Retinal pigment epithelial cell (primary cell): Measurements from ENCODE around the gene TRIM38.
"Not testable (repeated sequence)": the region's sequence is repeated elsewhere in the genome, so short reads cannot be mapped to it uniquely, and the experiment has no call there.

ENCODE experiments used
- DNase-seq: peaks from one replicate; pipeline ENCODE4 v3.0.0-alpha.2; 2010; ENCODE audit warnings: low read depth
- H3K4me3 ChIP-seq: 2 replicates; pipeline ENCODE4 v1.5.1; 2011; ENCODE audit warnings: mild to moderate bottlenecking, low read length, control low read depth, moderate library complexity
- TF ChIP-seq, protein P1 (sequence below): conservative IDR thresholded peaks from 2 replicates; pipeline ENCODE4 v1.5.1; 2011; ENCODE audit warnings: low read depth, low read length, control low read depth, inconsistent platforms

TRIM38 gene

DNA sequence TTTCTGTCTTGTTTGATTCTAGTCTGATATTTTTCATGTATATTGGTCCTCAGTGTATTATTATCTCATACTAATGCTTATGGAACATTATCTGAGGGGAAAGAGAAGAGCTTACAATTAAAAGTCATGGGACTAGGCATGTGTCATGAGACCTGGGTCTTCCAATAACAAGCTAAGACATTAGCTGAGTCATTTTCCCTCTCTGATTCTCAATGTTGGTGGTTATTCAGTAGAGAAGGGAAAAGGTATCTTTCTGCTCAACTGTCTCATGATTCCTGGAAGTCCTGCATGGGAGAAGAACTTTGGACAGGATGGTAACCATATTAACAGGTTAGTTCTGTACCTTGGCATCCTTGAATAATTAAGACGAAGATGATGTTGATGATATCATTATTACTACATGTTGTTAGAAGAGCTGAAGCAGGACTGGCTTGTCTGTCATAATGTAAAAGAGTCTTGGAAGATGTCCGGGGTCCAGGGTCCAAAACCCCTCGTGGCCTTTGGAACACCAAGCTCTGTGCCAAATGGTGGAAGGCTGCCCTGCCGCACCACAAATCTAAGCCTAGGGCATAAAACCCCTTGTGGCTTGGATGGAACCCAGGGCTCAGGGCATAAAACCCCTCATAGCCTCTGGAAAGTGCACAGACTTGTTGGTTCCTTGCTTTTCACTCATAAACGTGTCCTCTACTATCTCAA, 19.1 kb downstream of the TRIM38 start:
- TF ChIP-seq, protein P1, sequence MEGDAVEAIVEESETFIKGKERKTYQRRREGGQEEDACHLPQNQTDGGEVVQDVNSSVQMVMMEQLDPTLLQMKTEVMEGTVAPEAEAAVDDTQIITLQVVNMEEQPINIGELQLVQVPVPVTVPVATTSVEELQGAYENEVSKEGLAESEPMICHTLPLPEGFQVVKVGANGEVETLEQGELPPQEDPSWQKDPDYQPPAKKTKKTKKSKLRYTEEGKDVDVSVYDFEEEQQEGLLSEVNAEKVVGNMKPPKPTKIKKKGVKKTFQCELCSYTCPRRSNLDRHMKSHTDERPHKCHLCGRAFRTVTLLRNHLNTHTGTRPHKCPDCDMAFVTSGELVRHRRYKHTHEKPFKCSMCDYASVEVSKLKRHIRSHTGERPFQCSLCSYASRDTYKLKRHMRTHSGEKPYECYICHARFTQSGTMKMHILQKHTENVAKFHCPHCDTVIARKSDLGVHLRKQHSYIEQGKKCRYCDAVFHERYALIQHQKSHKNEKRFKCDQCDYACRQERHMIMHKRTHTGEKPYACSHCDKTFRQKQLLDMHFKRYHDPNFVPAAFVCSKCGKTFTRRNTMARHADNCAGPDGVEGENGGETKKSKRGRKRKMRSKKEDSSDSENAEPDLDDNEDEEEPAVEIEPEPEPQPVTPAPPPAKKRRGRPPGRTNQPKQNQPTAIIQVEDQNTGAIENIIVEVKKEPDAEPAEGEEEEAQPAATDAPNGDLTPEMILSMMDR, result no peak
- DNase-seq, result no peak

DNA sequence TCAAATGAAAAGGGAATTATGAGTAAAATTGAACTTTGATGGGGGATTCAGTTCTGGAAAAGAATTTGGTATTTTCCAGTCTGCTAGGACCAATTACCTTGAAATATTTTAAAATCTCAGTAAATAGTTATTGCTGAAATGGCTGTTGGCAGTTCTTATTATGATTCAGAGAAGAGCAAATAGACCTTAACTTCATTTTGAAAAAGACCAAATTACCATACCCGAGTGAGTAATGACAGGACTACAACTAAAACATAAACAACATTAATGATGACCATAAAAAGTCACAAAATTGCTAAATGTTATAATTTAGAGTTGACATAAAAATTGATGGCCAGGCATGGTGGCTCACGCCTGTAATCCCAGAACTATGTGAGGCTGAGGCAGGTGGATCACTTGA, 21.7 kb downstream of the TRIM38 start:
- TF ChIP-seq, protein P1, result no peak
- no peak for DNase-seq
- no peak overlapping the region for H3K4me3 ChIP-seq

More for the DNA sequence above, 19.1 kb downstream of the TRIM38 start:
- no peak overlapping the region for H3K4me3 ChIP-seq

DNA sequence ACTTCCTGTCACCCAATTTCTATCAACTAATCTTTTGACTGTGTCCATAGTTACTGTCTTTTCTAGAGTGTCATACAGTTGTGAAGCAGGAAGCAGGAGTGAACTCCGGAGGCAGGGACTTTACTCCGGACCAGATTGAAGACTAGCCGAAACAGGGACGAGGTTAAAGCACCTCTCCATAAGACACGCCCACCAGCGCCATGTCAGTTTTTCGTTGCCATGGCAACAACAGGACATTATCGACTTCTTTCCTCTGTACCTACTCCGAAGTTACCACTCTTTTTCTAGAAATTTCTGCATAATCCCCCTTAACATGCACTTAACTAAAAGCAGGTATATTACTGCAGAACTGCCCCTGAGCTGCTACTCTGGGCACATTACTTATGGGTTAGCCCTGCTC, 25.2 kb downstream of the TRIM38 start:
- no peak for DNase-seq
- TF ChIP-seq, protein P1, result no peak
- no peak overlapping the region for H3K4me3 ChIP-seq

DNA sequence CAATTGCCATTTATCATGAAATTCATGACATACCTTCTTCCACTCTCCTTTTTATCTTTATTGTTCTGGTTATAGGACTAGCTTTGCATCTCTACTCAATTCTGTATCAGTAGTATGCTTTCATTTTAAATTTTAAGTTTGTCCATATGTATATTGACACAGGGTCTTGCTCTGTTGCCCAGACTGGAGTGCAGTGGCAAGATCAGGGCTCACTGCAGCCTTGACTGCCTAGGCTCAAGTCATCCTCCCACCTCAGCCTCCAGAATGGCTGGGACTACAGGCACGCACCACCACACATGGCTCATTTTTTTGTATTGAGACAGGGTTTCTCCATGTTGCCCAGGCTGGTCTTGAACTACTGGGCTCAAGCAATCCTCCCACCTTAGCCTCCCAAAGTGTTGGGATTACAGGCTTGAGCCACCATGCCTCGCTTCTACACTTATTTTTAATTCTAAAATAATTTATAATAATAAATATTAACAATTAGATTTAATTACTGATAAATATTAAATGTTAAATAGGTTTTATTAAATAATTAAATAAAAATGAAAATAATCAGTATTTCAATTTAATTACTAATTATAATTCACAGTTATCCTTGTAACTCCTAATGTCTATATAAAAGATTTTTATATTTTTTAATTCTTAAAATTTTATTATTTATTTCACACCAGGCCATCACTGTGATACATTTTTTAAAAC, 27.7 kb downstream of the TRIM38 start:
- TF ChIP-seq, protein P1, result no peak
- H3K4me3 ChIP-seq, result no peak overlapping the region
- no peak for DNase-seq

DNA sequence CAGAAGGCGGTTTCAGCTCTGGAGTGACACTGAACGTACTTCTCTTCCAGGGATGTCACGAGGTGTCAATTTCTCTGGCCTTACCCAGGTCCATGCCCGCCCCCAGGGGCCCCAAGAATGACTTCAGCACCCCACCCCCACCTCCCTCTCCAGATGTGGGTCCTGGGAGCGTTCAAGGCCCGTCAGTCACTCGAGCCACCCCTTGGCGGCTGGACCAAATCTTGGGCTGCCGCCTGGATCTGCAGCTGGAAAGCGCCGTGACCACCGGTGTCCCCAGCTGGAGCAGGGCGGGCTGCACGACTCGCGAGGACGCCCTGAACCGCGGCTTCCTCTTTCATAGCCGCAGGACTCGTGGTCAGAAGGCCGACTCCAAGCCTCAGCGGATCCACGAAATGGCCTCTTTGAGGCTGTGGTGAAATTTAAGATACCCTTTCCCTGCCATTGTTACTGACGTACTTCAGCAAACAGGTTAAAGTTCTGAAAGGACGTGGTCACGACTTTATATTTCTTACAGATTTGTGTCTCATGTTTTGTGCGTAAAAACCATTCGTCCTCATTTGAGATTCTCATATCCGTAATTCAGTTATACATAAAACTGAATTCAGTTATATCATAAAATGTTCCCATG, 29.3 kb downstream of the TRIM38 start:
- no peak for DNase-seq

DNA sequence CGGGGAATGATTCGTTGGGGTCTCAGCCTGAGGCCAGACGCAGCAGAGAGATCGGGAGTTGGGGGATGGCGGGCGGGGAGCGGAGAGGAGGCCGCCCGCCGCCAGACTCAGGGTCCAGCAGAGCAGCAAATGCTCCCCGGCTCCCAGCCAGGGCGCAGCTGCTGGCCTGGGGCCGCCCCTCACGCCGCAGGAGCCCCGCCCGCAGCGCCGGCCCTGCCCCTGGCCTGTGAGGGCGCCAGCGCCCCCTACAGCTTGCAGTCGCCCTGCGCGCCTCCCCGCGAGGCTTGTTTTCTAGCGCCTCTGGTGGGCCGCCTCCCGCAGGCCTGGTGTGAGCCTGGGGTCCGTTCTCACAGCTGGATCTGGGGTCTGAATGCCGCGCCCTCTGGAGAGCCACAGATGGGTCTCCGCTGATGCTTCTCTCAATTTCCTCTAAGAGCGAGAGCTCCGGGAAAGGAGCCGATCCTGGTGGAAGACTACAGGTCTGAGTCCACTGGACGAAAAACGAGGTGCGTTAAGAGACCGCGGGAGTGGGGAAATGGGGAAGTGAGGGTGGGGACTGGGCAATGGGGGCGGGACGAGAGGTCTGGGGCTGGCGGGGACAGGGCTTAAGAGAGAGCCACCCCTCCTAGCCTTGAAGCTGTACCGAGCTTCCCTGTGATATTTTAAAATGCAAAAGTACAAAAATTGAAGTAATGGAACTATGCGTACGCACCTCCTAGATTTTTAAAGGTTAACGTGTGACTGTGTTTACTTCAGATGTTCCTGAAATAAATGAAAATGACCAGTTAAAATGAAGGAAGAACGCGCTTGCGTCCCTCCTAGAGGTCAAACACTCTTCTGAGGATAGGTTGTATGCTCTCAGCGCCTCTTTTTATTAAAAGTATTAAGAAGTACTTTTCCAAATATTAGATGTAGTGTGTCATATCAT, 30.1 kb downstream of the TRIM38 start:
- H3K4me3 ChIP-seq, result peak overlapping the region; percentile 77
- TF ChIP-seq, protein P1, result peak; percentile 89
- peak; percentile 63 for DNase-seq

More for the DNA sequence above, 29.3 kb downstream of the TRIM38 start:
- H3K4me3 ChIP-seq, result peak overlapping the region; percentile 77
- TF ChIP-seq, protein P1, result no peak

DNA sequence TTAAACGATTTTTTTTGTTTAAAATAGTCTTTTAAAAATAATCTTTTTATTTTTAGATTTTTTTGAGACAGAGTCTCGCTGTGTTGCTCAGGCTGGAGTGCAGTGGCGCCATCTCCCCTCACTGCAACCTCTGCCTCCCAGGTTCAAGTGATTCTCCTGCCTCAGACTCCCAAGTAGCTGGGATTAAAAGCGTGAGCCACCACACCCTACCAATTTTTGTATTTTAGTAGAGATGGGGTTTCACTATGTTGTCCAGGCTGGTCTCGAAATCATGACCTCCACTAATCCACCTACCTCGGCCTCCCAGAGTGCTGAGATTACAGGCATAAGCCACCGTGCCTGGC, 30.7 kb downstream of the TRIM38 start:
- DNase-seq, result not testable (repeated sequence)
- H3K4me3 ChIP-seq, result peak overlapping the region; percentile 77
